Fibroblast of lung (primary cell): ENCODE results near the gene PPL. TPM values are rescaled to one million over a fixed set of nuclear protein-coding genes. Genes with fewer than 3 reads are reported as not detected.
A peak's percentile ranks its signal among the peaks of the same experiment; 100 is the strongest.

Source experiments
- DNase-seq, 2 donors: peaks; one replicate each; pipeline versions ENCODE4 v3.0.0 to v3.0.0-alpha.2; 2010; ENCODE audit warnings: low read depth in 2 of 2
- H2AFZ ChIP-seq: 2 replicates; pipeline ENCODE4 v1.5.1; 2012; ENCODE audit warnings: low read length, control low read depth, inconsistent platforms
- H3K27ac ChIP-seq: 2 replicates; pipeline ENCODE4 v1.5.1; 2011; ENCODE audit warnings: low read length, control low read depth; ENCODE audit not compliant: insufficient read depth
- H3K27me3 ChIP-seq: 2 replicates; pipeline ENCODE4 v1.5.1; 2011; ENCODE audit warnings: mild to moderate bottlenecking, low read length; ENCODE audit not compliant: control insufficient read depth, insufficient read depth
- H3K36me3 ChIP-seq: 2 replicates; pipeline ENCODE4 v1.5.1; 2011; ENCODE audit warnings: low read length; ENCODE audit not compliant: control insufficient read depth, insufficient read depth
- H3K4me1 ChIP-seq: 2 replicates; pipeline ENCODE4 v1.5.1; 2011; ENCODE audit warnings: low read length; ENCODE audit not compliant: control insufficient read depth, insufficient read depth; ENCODE audit errors: extremely low read depth
- H3K4me2 ChIP-seq: 2 replicates; pipeline ENCODE4 v1.5.1; 2011; ENCODE audit warnings: low read length, control low read depth; ENCODE audit not compliant: insufficient read depth; ENCODE audit errors: extremely low read depth
- H3K4me3 ChIP-seq, 4 experiments: fragments of 200-600 bp in 1 of 4; sonication (generic) in 1 of 4; replicated peaks in 1 of 4; 2 replicates each; pipeline ENCODE4 v1.5.1; 2011 to 2016; ENCODE audit warnings: low read length in 4 of 4, low read depth in 3 of 4, mild to moderate bottlenecking in 3 of 4, control low read depth in 2 of 4, inconsistent platforms in 1 of 4, mixed read lengths in 1 of 4; ENCODE audit not compliant: insufficient read depth in 1 of 4; ENCODE audit errors: control extremely low read depth in 1 of 4
- H3K79me2 ChIP-seq: 2 replicates; pipeline ENCODE4 v1.5.1; 2012; ENCODE audit warnings: mild to moderate bottlenecking, low read length, inconsistent platforms; ENCODE audit not compliant: control insufficient read depth, insufficient read depth
- H3K9ac ChIP-seq: 2 replicates; pipeline ENCODE4 v1.5.1; 2011; ENCODE audit warnings: mild to moderate bottlenecking, low read length, control low read depth; ENCODE audit not compliant: insufficient read depth
- H3K9me3 ChIP-seq: 2 replicates; pipeline ENCODE4 v1.5.1; 2012; ENCODE audit warnings: low read depth, low read length; ENCODE audit not compliant: control insufficient read depth, insufficient read depth
- H4K20me1 ChIP-seq: 2 replicates; pipeline ENCODE4 v1.5.1; 2011; ENCODE audit warnings: low read length; ENCODE audit not compliant: control insufficient read depth, insufficient read depth; ENCODE audit errors: extremely low read depth
- EZH2 ChIP-seq: IDR thresholded peaks from 2 replicates; pipeline ENCODE4 v1.5.1; 2012; ENCODE audit warnings: low read length, control low read depth, mild to moderate bottlenecking; ENCODE audit errors: missing control alignments
- polyA plus RNA-seq, 2 donors: library from polyadenylated mRNA; depleted of rRNA in 1 of 2; stranded (reverse) in 1 of 2; unstranded in 1 of 2; fragments of >200 nt; gene quantifications; 2 replicates each; pipeline ENCODE4 v1.2.1, GENCODE V29; 2011 to 2012; ENCODE audit warnings: missing spikeins in 1 of 2
- total RNA-seq: library from RNA; depleted of rRNA; stranded (reverse); fragments of >200 nt; gene quantifications from 2 replicates; pipeline ENCODE4 v1.2.1, GENCODE V29; 2014
- TF ChIP-seq, protein P1 (sequence below), 2 donors: IDR thresholded peaks in 1 of 2; conservative IDR thresholded peaks in 1 of 2; 1 replicate in 1 of 2; 2 replicates in 1 of 2; pipeline ENCODE4 v1.5.1; 2011 to 2012; ENCODE audit warnings: low read length in 2 of 2, control low read depth in 1 of 2, inconsistent platforms in 1 of 2, low read depth in 1 of 2, mild to moderate bottlenecking in 1 of 2

PPL gene
- total and polyA plus RNA-seq, 2 donors (not counting 1 experiment from before 2014, with no cell fraction given): 5.0 to 50.5 TPM

GRCh38 chr16:4935241-4935855, 1.6 kb downstream of the PPL start:
- peak in 1 of 2 donors; percentile 92 for DNase-seq
- Histone ChIP-seq H3K27me3 (peaks cover 15% of the 10 kb centered on the region), H2AFZ (no peak overlapping the region), H3K4me2 (no peak overlapping the region), H3K9me3 (no peaks in the 10 kb centered on the region), H4K20me1 (no peaks in the 10 kb centered on the region), H3K4me1 (peaks cover 6% of the 10 kb centered on the region), H3K4me3 (peak overlapping the region in 2 of 4 experiments; percentile 57 to 80), H3K36me3 (no peaks in the 10 kb centered on the region), H3K27ac (no peak overlapping the region), H3K79me2 (no peaks in the 10 kb centered on the region), H3K9ac (no peak overlapping the region)
- TF ChIP-seq, protein P1, sequence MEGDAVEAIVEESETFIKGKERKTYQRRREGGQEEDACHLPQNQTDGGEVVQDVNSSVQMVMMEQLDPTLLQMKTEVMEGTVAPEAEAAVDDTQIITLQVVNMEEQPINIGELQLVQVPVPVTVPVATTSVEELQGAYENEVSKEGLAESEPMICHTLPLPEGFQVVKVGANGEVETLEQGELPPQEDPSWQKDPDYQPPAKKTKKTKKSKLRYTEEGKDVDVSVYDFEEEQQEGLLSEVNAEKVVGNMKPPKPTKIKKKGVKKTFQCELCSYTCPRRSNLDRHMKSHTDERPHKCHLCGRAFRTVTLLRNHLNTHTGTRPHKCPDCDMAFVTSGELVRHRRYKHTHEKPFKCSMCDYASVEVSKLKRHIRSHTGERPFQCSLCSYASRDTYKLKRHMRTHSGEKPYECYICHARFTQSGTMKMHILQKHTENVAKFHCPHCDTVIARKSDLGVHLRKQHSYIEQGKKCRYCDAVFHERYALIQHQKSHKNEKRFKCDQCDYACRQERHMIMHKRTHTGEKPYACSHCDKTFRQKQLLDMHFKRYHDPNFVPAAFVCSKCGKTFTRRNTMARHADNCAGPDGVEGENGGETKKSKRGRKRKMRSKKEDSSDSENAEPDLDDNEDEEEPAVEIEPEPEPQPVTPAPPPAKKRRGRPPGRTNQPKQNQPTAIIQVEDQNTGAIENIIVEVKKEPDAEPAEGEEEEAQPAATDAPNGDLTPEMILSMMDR (conservative IDR thresholded peaks at IDR 0.05 in 1 of 2, IDR thresholded peaks at IDR 0.05 in 1 of 2; ENCODE audit: low read depth in 1 of 2, low read length in 2 of 2): no peak
- TF ChIP-seq EZH2: no peak

- H3K36me3 ChIP-seq: no peaks in the 10 kb centered on the region
- no peak overlapping the region for H3K4me3 ChIP-seq
- no peak overlapping the region for H2AFZ ChIP-seq
- no peak overlapping the region for H3K4me2 ChIP-seq
- peaks cover 17% of the 10 kb centered on the region for H3K27me3 ChIP-seq
- no peak overlapping the region for H3K27ac ChIP-seq
- H3K9me3 ChIP-seq: no peaks in the 10 kb centered on the region
- H3K79me2 ChIP-seq: no peaks in the 10 kb centered on the region
- no peak overlapping the region for H3K9ac ChIP-seq
- H3K4me1 ChIP-seq: peaks cover 6% of the 10 kb centered on the region
- no peak for DNase-seq
- TF ChIP-seq EZH2: no peak
- TF ChIP-seq, protein P1 (conservative IDR thresholded peaks at IDR 0.05 in 1 of 2, IDR thresholded peaks at IDR 0.05 in 1 of 2; ENCODE audit: low read depth in 1 of 2, low read length in 2 of 2): no peak
- H4K20me1 ChIP-seq: no peaks in the 10 kb centered on the region
Measured at GRCh38 chr16:4934591-4934990, 2.4 kb downstream of the PPL start.

GRCh38 chr16:4933871-4934395, 3.0 kb downstream of the PPL start:
- H3K9me3 ChIP-seq: no peaks in the 10 kb centered on the region
- H3K27me3 ChIP-seq: peaks cover 17% of the 10 kb centered on the region
- no peak overlapping the region for H3K4me2 ChIP-seq
- H4K20me1 ChIP-seq: no peaks in the 10 kb centered on the region
- no peak overlapping the region for H3K9ac ChIP-seq
- no peak for DNase-seq
- H3K27ac ChIP-seq: no peak overlapping the region
- H2AFZ ChIP-seq: no peak overlapping the region
- H3K4me3 ChIP-seq: no peak overlapping the region
- H3K79me2 ChIP-seq: no peaks in the 10 kb centered on the region
- TF ChIP-seq EZH2: no peak
- TF ChIP-seq, protein P1 (conservative IDR thresholded peaks at IDR 0.05 in 1 of 2, IDR thresholded peaks at IDR 0.05 in 1 of 2; ENCODE audit: low read depth in 1 of 2, low read length in 2 of 2): no peak
- peaks cover 6% of the 10 kb centered on the region for H3K4me1 ChIP-seq
- H3K36me3 ChIP-seq: no peaks in the 10 kb centered on the region
